ENCODE measurements around the gene EML6. TPM values are rescaled to one million over a fixed set of nuclear protein-coding genes. Genes with fewer than 3 reads are reported as not detected.

EML6 gene
- total and polyA plus RNA-seq, 10 of the 15 experiments (the other 5 are each of a cell fraction or from before 2014, with no cell fraction given), result 0.09 to 0.67 (median 0.21) TPM

- TF ChIP-seq MYC (IDR thresholded peaks at IDR 0.05; ENCODE audit: insufficient read depth, insufficient read length, insufficient replicate concordance, low read length, severe bottlenecking), result no peak
- TF ChIP-seq EZH2 (IDR thresholded peaks at IDR 0.05; ENCODE audit: borderline replicate concordance, control insufficient read depth, low read depth, low read length), result no peak
- TF ChIP-seq SPI1 (IDR thresholded peaks at IDR 0.05; ENCODE audit: borderline replicate concordance, insufficient read depth, low read depth, low read length), result no peak
- TF ChIP-seq BCLAF1 (IDR thresholded peaks at IDR 0.05), result no peak
- no peak for TF ChIP-seq NRF1 (conservative IDR thresholded peaks at IDR 0.05; ENCODE audit: low read depth, low read length)
- no peak for TF ChIP-seq CEBPB (IDR thresholded peaks at IDR 0.05; ENCODE audit: borderline replicate concordance in 1 of 2, low read depth in 2 of 2, low read length in 2 of 2)
- TF ChIP-seq JUNB (IDR thresholded peaks at IDR 0.05), result no peak
- TF ChIP-seq ATF3 (IDR thresholded peaks at IDR 0.05; ENCODE audit: borderline replicate concordance, extremely low read depth, low read depth, low read length), result no peak
- no peak for TF ChIP-seq ETV6 (conservative IDR thresholded peaks at IDR 0.05 in 1 of 2, IDR thresholded peaks at IDR 0.05 in 1 of 2; ENCODE audit: borderline replicate concordance in 1 of 2, low read depth in 1 of 2)
Observed at GRCh38 chr2:54810246-54810645, 86.8 kb downstream of the EML6 start (continued).

Measured in GM12878 (cell line).